Endothelial cell (in vitro differentiated cells): ENCODE measurements around the gene ROBO2. TPM values are rescaled to one million over a fixed set of nuclear protein-coding genes. Genes with fewer than 3 reads are reported as not detected.

Source experiments
- DNase-seq: peaks from one replicate; pipeline ENCODE4 v3.0.0; 2021; ENCODE audit warnings: low spot score
- H3K27ac Mint-ChIP-seq: one replicate; pipeline ENCODE4 v1.8.0; 2021; ENCODE audit warnings: mixed read lengths, inconsistent platforms; ENCODE audit not compliant: unreplicated experiment
- H3K27me3 Mint-ChIP-seq: one replicate; pipeline ENCODE4 v1.8.0; 2021; ENCODE audit warnings: mild to moderate bottlenecking, moderate library complexity, mixed read lengths, inconsistent platforms; ENCODE audit not compliant: unreplicated experiment
- H3K36me3 Mint-ChIP-seq: one replicate; pipeline ENCODE4 v1.8.0; 2021; ENCODE audit warnings: mild to moderate bottlenecking, low read depth, mixed read lengths, inconsistent platforms; ENCODE audit not compliant: unreplicated experiment
- H3K4me1 Mint-ChIP-seq: one replicate; pipeline ENCODE4 v1.8.0; 2021; ENCODE audit warnings: mild to moderate bottlenecking, mixed read lengths, inconsistent platforms; ENCODE audit not compliant: unreplicated experiment
- H3K4me3 Mint-ChIP-seq: one replicate; pipeline ENCODE4 v1.8.0; 2021; ENCODE audit warnings: mild to moderate bottlenecking, mixed read lengths, inconsistent platforms; ENCODE audit not compliant: unreplicated experiment
- H3K9me3 Mint-ChIP-seq: one replicate; pipeline ENCODE4 v1.8.0; 2021; ENCODE audit warnings: mixed read lengths, inconsistent platforms; ENCODE audit not compliant: unreplicated experiment
- total RNA-seq: library from RNA; stranded (reverse); fragmentation: NEBNext Ultra II Directional; extraction: Animal tissue kit (Norgen Biotek cat#: 25700); gene quantifications from one replicate; pipeline ENCODE4 v1.2.1, GENCODE V29; 2021; ENCODE audit not compliant: unreplicated experiment
- TF ChIP-seq, protein P1 (sequence below): fragments of 200-600 bp; sonication (generic); IDR thresholded peaks from one replicate; pipeline ENCODE4 v1.5.0; 2021; ENCODE audit warnings: antibody characterized with exemption; ENCODE audit not compliant: unreplicated experiment

ROBO2 gene
- total RNA-seq, 1 donor from 2014 or later: 2.5 TPM

DNA sequence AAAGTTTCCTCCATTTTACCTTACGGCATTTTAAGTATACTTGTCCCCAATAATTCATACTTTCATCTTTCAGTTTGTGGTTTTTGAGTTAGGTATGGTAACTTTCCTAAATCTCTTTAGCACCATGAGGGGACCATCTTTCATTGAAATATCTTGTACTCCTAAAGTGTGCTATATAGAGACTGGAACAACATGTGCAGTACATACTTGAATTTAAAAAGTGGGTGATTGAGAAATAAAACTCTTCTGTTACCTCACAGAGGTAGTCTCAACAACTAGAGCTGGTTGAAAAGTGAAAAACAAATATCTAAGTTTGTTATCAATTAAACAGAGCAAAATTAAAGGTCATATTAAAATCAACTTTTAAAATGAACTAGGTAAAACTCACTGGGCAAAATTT is 423.1 kb downstream of the ROBO2 start:
- Mint-ChIP-seq H3K9me3 (no peaks in the 10 kb centered on the region), H3K27ac (no peak overlapping the region), H3K4me1 (no peaks in the 10 kb centered on the region), H3K4me3 (no peak overlapping the region), H3K36me3 (no peaks in the 10 kb centered on the region), H3K27me3 (no peaks in the 10 kb centered on the region)
- TF ChIP-seq, protein P1, sequence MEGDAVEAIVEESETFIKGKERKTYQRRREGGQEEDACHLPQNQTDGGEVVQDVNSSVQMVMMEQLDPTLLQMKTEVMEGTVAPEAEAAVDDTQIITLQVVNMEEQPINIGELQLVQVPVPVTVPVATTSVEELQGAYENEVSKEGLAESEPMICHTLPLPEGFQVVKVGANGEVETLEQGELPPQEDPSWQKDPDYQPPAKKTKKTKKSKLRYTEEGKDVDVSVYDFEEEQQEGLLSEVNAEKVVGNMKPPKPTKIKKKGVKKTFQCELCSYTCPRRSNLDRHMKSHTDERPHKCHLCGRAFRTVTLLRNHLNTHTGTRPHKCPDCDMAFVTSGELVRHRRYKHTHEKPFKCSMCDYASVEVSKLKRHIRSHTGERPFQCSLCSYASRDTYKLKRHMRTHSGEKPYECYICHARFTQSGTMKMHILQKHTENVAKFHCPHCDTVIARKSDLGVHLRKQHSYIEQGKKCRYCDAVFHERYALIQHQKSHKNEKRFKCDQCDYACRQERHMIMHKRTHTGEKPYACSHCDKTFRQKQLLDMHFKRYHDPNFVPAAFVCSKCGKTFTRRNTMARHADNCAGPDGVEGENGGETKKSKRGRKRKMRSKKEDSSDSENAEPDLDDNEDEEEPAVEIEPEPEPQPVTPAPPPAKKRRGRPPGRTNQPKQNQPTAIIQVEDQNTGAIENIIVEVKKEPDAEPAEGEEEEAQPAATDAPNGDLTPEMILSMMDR: no peak
- no peak for DNase-seq

DNA sequence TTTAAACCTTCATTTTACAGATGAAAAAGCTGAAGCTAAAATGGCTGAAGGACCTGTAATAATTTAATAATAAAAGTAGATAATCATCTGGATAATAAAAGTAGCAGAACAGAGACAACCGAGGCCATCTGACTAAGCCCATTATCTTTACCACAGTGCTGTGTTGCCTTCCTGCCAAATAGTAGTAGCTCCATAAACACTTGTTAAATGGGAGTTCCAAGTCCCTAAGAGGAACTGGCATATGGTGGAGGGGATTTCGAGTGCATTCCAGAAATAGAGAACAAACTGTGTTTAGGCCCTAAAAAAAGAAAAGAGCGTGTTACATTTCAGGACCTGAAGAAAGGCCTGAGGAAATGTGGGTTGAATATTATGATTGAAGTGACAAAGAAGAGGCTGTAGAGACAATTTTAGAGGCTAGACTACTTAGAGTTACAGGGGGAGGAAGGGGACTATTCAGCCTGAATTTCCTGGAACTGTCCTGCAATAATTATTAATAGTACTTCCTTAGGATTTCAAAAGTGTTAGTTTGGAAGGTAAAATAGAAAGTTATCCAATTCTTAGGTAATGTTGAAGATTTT is 424.3 kb downstream of the ROBO2 start:
- TF ChIP-seq, protein P1: no peak
- Mint-ChIP-seq H3K9me3 (no peaks in the 10 kb centered on the region), H3K27me3 (no peaks in the 10 kb centered on the region), H3K4me3 (no peak overlapping the region), H3K27ac (no peak overlapping the region), H3K36me3 (no peaks in the 10 kb centered on the region), H3K4me1 (no peaks in the 10 kb centered on the region)
- no peak for DNase-seq

DNA sequence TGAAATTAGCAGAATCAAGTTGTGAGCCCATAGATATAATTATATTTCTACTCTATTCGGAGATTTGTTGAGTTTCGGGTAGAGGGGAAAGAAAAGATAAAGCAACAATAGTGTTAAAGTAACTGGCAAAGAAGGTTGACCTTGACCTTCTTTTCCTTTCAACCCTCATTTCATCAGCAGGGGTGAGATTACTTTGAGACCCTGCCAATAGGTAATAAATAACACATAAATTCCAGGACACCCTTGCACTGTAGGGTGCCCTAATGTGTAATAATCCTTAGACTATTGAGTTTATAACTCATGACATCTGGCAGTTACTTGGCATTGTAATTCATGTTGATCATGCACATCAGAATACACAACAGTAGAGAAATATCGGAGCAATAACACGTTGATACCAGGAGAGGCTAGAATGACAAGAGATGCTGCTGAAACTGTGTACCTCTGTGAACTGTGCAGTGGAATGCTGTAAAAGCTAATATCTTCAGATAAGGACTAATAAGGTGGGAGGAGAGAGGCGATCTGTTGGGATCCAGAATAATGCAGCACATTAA is 426.7 kb downstream of the ROBO2 start:
- Mint-ChIP-seq H3K27me3 (no peaks in the 10 kb centered on the region), H3K9me3 (no peaks in the 10 kb centered on the region)
- DNase-seq: no peak

DNA sequence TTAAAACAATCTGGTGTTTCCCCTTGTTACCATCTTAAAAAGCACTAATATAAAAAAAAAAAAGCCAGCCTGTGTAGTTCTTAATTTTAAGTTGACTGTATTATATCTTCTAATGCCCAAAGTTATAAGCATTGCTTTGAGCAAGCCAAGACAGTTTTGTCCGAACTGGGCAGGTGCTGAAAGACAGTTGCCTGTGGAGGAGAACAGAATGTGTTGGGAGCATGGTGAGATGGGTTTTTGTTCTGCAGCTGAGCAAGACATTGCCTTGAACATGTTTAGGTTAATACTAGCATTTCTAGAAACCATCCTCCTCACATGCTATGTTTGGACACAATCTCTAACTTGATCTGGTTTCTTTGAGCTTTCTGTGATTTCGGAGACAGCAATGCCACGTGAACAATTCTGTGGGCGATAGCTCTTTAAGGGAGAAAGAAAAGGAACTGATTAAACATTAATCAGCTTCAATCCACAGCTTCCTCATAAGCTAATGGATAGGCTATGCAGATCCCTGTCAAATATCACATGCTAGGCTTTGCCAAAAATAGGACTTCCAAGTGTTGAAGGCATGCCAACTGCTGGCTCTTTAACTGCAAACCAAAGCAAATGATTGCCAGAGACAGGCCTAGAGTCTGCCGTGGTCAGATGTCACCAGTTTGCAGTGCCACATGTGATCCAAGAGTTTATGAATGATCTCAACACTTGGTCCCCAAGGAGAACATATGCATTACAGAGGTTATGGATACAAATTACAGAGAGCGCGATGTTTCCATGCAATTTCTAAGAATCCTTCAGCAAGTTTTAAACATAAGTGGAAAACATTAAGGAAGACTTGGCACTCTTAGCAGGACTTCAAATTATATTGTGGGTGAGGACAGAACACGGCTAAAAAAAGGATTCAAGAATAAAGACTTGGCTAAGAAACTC is 428.1 kb downstream of the ROBO2 start:
- TF ChIP-seq, protein P1: no peak
- DNase-seq: no peak
- H3K27me3 Mint-ChIP-seq: no peaks in the 10 kb centered on the region
- no peak overlapping the region for H3K4me3 Mint-ChIP-seq
- no peak overlapping the region for H3K27ac Mint-ChIP-seq
- H3K4me1 Mint-ChIP-seq: no peaks in the 10 kb centered on the region
- no peaks in the 10 kb centered on the region for H3K9me3 Mint-ChIP-seq
- no peaks in the 10 kb centered on the region for H3K36me3 Mint-ChIP-seq

More for the DNA sequence above, 426.7 kb downstream of the ROBO2 start:
- no peaks in the 10 kb centered on the region for H3K36me3 Mint-ChIP-seq
- H3K27ac Mint-ChIP-seq: no peak overlapping the region
- H3K4me1 Mint-ChIP-seq: no peaks in the 10 kb centered on the region
- TF ChIP-seq, protein P1: no peak
- no peak overlapping the region for H3K4me3 Mint-ChIP-seq

DNA sequence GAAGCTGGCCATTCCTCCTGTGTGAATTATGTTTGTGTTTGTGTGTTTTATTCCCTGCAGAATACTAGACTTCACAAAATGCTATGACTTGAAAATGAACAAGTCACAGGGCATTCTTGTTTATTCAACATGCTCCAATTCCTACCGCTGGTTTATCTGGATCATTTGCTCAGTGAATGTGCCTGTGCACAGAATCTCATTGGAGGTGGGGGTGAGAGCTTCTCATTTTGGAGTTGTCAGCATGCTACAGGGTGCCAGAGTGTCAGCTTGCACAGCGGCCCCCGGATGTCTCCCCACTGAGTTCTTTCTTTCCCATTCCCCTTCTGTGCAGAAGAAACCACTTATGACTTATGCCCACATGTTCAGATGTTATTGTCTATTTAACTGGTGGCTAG is 428.7 kb downstream of the ROBO2 start:
- H3K9me3 Mint-ChIP-seq: no peaks in the 10 kb centered on the region
- no peak overlapping the region for H3K4me3 Mint-ChIP-seq
- no peaks in the 10 kb centered on the region for H3K27me3 Mint-ChIP-seq
- no peaks in the 10 kb centered on the region for H3K36me3 Mint-ChIP-seq
- H3K27ac Mint-ChIP-seq: no peak overlapping the region
- H3K4me1 Mint-ChIP-seq: no peaks in the 10 kb centered on the region
- TF ChIP-seq, protein P1: no peak
- DNase-seq: no peak
